Loucy (cell line): ENCODE measurements around the gene ZBED3.
"Not testable (repeated sequence)": the region's sequence is repeated elsewhere in the genome, so short reads cannot be mapped to it uniquely, and the experiment has no call there.

Source experiments
- CTCF ChIP-seq: fragments of 200-600 bp; sonication (generic); conservative IDR thresholded peaks from 2 replicates; pipeline ENCODE4 v1.5.1; 2014; ENCODE audit warnings: mild to moderate bottlenecking, antibody characterized with exemption, low read length
- EZH2phosphoT487 ChIP-seq: fragments of 200-600 bp; IDR thresholded peaks from 2 replicates; pipeline ENCODE4 v1.6.1; 2018; ENCODE audit warnings: antibody characterized with exemption, mild to moderate bottlenecking, moderate library complexity, borderline replicate concordance

GRCh38 chr5:77107035-77107434 is 19.9 kb upstream of the ZBED3 start:
- TF ChIP-seq CTCF, EZH2phosphoT487: not testable (repeated sequence)
